Esophagus muscularis mucosa (tissue), 3 donors: Measurements from ENCODE around the gene TAS2R41.

ENCODE experiments used
- POLR2A ChIP-seq: fragments of 450-650 bp; IDR thresholded peaks from one replicate; pipeline ENCODE4 v1.6.1; 2017; ENCODE audit warnings: antibody characterized with exemption, moderate library complexity, mild to moderate bottlenecking, low read depth
- POLR2AphosphoS5 ChIP-seq, 2 donors: sonication (generic); formaldehyde crosslinking; IDR thresholded peaks; one replicate each; pipeline ENCODE4 v1.6.1; 2017; ENCODE audit warnings: antibody characterized with exemption in 2 of 2
- TF ChIP-seq, protein P1 (sequence below), 3 experiments: fragments of 200-600 bp in 2 of 3; fragments of 450-650 bp in 1 of 3; sonication (generic) in 2 of 3; IDR thresholded peaks; one replicate each; pipeline ENCODE4 v1.5.1; 2017 to 2019; ENCODE audit warnings: antibody characterized with exemption in 3 of 3, mild to moderate bottlenecking in 2 of 3, moderate library complexity in 1 of 3

DNA sequence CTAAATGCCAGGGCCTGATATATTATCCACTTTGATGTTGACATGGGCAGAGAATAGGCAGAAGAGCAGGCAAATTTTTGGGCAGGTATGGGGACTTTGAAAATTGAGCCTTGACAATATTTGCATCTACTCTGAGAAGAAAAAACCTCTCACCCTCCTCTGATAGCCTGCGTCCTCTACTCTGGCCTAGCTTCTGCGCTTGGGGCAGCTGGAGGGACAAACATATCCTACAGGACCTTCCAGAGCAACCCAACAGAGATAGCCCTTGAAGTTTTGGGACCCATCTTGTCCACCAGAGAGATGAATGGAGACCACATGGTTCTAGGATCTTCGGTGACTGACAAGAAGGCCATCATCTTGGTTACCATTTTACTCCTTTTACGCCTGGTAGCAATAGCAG is 34.5 kb upstream of the TAS2R41 start, which contains the start of gene TAS2R60:
- TF ChIP-seq POLR2AphosphoS5 (IDR thresholded peaks at IDR 0.05) (no peak), POLR2A (no peak)
- TF ChIP-seq, protein P1, sequence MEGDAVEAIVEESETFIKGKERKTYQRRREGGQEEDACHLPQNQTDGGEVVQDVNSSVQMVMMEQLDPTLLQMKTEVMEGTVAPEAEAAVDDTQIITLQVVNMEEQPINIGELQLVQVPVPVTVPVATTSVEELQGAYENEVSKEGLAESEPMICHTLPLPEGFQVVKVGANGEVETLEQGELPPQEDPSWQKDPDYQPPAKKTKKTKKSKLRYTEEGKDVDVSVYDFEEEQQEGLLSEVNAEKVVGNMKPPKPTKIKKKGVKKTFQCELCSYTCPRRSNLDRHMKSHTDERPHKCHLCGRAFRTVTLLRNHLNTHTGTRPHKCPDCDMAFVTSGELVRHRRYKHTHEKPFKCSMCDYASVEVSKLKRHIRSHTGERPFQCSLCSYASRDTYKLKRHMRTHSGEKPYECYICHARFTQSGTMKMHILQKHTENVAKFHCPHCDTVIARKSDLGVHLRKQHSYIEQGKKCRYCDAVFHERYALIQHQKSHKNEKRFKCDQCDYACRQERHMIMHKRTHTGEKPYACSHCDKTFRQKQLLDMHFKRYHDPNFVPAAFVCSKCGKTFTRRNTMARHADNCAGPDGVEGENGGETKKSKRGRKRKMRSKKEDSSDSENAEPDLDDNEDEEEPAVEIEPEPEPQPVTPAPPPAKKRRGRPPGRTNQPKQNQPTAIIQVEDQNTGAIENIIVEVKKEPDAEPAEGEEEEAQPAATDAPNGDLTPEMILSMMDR (IDR thresholded peaks at IDR 0.05): no peak
